SU-DHL-6 (cell line): ENCODE results near the gene ITPR2.

Source experiments
- EZH2phosphoT487 ChIP-seq: fragments of 200-600 bp; sonication (generic), shearing (Covaris generic); conservative IDR thresholded peaks from 2 replicates; pipeline ENCODE4 v1.6.1; 2018; ENCODE audit warnings: mild to moderate bottlenecking, antibody characterized with exemption, low read length, moderate library complexity, mixed read lengths
- TF ChIP-seq, protein P1 (sequence below): fragments of 200-600 bp; sonication (generic); IDR thresholded peaks from one replicate; pipeline ENCODE4 v1.5.1; 2017; ENCODE audit warnings: antibody characterized with exemption, mild to moderate bottlenecking, low read length, moderate library complexity; ENCODE audit not compliant: insufficient read depth, poor library complexity, severe bottlenecking

DNA sequence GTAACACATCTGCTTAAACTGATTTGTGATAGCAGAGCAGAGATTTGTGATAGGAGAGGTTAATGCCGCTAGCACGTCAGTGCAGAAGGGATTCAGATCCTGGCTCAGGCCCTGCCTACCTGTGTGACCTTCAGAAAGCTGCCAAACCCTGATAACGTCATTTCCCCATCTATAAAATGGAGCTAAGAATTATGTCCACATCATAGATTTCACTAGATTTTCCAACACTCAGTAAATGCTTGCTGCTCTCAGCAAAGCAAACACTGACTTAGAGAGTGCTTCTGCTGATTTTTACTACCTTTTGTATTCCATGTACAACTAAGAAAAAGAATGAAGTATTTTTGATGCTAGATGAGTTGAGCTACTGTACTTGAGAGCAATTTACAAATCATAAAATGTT, 261.4 kb downstream of the ITPR2 start:
- TF ChIP-seq, protein P1, sequence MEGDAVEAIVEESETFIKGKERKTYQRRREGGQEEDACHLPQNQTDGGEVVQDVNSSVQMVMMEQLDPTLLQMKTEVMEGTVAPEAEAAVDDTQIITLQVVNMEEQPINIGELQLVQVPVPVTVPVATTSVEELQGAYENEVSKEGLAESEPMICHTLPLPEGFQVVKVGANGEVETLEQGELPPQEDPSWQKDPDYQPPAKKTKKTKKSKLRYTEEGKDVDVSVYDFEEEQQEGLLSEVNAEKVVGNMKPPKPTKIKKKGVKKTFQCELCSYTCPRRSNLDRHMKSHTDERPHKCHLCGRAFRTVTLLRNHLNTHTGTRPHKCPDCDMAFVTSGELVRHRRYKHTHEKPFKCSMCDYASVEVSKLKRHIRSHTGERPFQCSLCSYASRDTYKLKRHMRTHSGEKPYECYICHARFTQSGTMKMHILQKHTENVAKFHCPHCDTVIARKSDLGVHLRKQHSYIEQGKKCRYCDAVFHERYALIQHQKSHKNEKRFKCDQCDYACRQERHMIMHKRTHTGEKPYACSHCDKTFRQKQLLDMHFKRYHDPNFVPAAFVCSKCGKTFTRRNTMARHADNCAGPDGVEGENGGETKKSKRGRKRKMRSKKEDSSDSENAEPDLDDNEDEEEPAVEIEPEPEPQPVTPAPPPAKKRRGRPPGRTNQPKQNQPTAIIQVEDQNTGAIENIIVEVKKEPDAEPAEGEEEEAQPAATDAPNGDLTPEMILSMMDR = no peak
- no peak for TF ChIP-seq EZH2phosphoT487
